Central memory CD4-positive, alpha-beta T cell (primary cell): ENCODE results near the gene SERPINB6.
"Not testable (repeated sequence)": the region's sequence is repeated elsewhere in the genome, so short reads cannot be mapped to it uniquely, and the experiment has no call there.

Source experiments
- DNase-seq: peaks from one replicate; pipeline ENCODE4 v3.0.0; 2022
- total RNA-seq, 3 experiments: gene quantifications; one replicate each; lab custom pipeline; 2026; lab: John Stamatoyannopoulos, UW

Gene SERPINB6
- total RNA-seq: 17.0 to 33.6 (median 33.5) reads per million in 3 experiments

DNA sequence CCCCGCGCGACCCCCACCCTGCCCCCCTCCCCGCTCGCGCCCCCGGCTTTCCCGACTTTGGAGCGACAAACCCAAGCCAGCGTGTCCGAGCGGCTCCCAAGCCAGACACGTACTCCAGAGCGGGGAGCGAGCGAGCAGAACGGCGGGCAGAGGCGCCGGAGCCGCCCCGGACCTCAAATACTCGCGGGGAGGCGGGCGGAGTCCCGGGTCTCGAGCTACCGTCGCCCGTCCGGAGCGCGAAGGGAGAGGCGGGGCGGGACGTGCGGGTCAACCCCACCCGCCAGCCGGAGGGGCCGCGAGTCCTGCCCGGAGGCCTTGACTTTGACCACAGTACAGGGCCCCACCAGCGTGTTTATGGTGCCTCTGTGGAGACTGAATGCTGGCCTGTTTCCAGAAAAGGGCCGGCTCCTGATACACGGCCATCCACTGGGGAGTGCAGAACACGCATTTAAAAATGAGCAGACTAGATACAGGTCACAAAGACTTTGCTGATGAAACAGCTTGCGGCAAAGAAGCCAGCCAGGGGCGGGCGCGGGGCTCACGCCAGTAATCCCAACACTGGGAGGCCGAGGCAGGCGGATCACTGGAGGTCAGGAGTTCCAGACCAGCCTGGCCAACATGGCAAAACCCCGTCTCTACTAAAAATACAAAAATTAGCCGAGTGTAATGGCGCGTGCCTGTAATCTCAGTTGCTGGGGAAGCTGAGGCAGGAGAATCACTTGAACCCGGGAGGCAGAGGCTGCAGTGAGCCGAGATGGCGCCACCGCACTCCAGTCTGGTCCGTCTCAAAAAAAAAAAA is at the start of gene SERPINB6:
SERPINB6 (minus strand) TSS at position 148 of the 799 bp plus-strand sequence. CDS start 12,235 bp downstream, outside the sequence.
- peak; percentile 31 for DNase-seq

DNA sequence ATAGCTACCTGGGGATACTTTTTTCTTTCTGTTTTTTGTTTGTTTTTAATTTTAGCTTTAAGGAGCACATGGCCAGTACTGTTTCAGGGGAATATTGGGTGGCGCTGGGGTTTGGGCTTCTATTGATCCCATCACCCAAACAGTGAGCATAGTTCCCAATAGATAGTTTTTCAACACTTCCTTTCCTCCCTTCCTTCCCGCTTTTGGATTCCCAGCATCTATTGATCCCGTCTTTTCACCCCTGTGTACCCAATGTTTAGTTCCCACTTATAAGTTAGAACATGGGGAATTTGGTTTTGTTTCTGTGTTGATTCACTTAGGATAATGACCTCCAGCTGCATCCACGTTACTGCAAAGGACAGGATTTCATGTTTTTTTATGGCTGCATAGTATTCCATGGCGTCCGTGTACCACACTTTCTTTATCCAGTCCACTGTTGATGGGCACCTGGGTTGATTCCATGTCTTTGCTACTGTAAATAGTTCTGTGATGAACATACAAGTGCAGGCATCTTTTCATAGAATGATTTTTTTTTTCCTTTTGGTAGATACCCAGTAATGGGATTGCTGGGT is 48.5 kb upstream of the SERPINB6 start:
- no peak for DNase-seq

GRCh38 chr6:3019065-3019464 is 47.7 kb upstream of the SERPINB6 start:
- no peak for DNase-seq

DNA sequence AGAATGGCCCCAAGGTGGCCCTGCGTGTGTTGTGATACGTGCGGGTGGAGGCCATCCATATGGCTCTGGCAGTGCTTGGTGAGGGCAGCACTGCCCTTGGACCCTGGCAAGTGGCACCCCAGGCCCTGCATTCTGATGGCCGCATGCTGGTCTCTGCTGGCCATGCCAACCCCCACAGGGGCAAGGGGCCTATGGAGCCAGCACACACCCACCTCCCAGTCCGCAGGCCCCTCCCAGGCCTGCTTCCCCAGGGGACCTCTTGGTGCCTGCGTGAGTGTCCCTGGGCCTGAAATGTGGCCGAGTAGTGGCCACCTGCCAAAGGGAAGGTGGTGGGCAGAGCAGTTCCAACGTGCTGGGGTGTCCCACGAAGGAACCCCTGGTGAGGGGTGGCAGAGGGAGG is 45.9 kb upstream of the SERPINB6 start:
- no peak for DNase-seq

- DNase-seq: no peak
Measured at GRCh38 chr6:3016473-3017280, 45.3 kb upstream of the SERPINB6 start.

GRCh38 chr6:3015144-3015543 is 43.8 kb upstream of the SERPINB6 start:
- DNase-seq: no peak

- DNase-seq: no peak
Measured at GRCh38 chr6:3014675-3015066, 43.3 kb upstream of the SERPINB6 start.

DNA sequence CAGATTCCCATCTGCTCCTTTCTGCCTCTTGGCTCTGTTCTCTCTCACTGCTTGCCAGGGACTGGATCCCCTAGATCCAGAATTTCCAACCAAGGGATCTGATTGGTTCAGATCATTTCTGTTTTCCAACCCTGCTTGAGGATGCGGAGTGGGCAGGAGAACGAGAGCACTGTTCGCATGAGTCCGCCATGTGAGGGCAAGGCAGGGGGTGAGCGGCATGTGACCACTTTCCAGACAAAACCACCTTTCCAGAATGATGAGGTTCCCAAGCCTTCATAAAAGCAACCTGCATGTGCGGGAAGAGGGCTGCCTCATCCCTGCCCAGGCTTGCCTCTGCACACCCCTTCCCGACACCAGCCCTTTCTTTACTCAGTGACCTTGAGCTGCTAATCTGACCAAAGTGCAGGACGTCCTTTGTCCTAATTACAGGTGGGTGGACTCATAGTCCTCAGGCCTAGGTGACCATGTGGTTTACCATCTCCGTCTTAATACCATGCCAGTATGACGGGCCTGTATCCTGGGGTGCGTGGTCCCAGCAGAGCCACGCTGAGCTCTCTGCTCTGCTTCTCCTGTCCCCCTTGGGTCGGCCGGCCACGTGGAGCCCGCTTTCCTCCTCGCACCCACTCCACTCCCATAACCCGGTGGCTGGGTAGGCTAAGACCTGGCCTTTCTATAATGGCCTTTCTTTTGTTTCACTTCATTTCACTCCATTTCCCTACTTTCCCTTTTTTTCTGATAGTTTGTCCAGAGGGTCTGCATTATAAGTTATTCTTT is 42.7 kb upstream of the SERPINB6 start:
- no peak for DNase-seq

GRCh38 chr6:3013486-3013885 is 42.1 kb upstream of the SERPINB6 start:
- no peak for DNase-seq

DNA sequence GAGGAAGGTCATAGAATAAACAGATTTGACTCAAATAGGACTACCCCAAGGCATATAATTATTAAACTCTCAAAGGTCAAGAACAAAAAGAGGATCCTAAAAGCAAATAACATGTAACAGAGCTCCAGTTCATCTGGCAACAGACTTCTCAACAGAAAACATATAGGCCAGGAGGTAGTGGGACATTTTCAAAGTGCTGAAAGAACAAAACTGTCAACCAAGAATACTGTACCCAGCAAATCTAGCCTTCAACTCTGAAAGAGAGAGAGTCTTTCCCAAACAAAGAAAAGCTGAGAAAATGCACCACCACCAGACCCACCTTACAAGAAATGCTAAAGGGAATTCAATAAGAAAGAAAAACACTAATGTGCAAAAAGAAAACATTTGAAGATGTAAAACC is 40.2 kb upstream of the SERPINB6 start:
- no peak for DNase-seq

GRCh38 chr6:3011158-3011557 is 39.8 kb upstream of the SERPINB6 start:
- DNase-seq: no peak

GRCh38 chr6:3009930-3010329 is 38.6 kb upstream of the SERPINB6 start:
- no peak for DNase-seq

DNA sequence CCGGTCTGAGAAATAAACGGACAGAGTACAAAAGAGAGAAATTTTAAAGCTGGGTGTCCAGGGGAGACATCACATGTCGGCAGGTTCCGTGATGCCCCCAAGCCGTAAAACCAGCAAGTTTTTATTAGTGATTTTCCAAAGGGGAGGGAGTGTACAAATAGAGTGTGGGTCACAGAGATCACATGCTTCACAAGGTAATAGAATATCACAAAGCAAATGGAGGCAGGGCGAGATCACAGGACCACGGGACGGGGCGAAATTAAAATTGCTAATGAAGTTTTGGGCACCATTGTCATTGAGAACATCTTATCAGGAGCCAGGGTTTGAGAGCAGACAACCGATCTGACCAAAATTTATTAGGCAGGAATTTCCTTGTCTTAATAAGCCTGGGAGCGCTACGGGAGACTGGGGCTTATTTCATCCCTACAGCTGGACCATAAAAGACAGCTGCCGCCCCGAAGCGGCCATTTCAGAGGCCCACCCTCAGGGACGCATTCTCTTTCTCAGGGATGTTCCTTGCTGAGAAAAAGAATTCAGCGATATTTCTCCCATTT is 37.4 kb upstream of the SERPINB6 start:
- DNase-seq: not testable (repeated sequence)

DNA sequence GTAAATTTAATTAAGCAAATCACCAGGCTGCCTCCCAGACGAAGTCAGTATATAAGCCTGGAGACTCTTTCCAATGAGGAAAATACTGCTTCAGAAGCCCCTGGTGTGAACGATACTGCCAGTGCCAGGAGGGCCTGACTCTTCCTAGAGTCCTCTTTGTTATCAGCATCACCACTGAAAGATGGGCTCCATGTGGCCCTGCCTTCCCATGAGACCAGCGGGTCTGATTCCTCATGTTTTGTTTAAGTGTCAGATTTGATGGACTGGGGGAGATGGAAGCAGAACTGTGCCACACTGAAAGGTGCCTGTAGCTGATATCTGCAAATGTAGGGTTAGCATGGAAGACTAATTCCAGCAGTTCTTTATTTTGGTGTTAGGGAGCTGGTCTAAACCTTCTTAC is 36.2 kb upstream of the SERPINB6 start:
- no peak for DNase-seq

- DNase-seq: no peak
Measured at GRCh38 chr6:3006476-3006875, 35.1 kb upstream of the SERPINB6 start.

DNA sequence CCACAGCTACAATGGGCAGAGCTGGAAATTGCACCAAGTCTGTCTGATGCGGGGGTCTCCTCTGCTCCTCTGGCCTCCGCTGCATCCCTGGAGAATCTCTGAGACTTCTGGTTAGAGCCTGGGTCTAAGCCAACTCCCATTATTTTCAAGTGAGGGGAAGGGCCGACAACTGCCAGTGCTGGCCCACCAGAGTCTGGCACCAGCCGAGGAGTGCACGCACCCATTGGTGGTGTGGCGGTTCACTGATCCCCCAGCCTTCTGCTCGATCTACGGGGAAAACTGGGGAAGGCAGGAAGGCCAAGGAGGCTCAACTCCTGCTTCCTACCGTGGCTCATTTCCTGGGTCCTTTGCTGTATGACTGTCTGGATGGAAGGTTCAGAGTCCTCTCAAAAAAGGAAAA is 34.5 kb upstream of the SERPINB6 start:
- DNase-seq: no peak

- no peak for DNase-seq
Measured at GRCh38 chr6:3005077-3005476, 33.7 kb upstream of the SERPINB6 start.

DNA sequence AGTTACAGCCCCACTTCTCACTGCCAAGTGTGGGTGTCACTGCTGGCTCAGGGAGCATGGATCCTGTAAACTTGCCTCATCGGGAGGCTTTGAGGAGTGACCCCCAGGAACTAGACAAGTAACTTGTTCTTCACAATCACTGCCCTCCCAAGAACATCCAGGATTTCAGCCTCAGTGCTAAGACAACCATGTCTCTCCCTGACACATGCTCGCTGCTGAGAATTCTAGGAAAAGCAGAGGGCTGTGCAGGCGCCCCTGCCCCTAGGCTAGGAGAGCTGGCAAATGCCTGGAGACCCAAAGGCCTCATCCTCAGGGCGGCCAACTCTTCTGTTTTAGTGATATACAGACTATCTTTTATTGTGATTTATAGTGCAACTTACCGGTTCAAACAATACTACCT is 31.9 kb upstream of the SERPINB6 start:
- DNase-seq: not testable (repeated sequence)

DNA sequence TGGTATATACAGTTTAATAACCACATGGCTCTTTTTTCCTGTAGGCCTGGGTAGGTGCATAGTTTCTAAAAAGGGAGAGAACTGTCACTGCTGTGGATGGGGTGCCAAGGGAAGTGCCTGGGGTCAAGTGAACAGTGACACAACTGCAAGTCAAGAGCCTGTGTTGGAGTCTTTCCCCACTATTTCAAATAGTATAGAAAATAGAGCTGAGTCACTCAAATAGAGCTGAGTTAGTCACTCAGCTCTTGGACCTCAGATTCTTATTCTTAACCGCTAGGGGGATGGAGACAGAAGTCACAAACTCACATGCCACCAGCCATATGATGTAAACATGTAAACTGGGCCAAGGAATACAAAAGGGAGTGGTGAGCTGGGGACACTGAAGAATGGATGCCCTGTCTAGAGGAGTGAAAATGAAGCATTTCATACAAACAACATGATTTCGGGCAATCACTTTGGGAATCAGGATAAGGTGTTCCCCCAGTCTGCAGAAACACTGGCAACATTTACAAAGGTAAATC is 30.5 kb upstream of the SERPINB6 start:
- DNase-seq: peak; percentile 49

- no peak for DNase-seq
Measured at GRCh38 chr6:3001146-3001772, 29.9 kb upstream of the SERPINB6 start.
